Activated CD8-positive, alpha-beta T cell treated with anti-CD3 and anti-CD28 coated beads for 36 hours (primary cell): ENCODE measurements around the gene CCDC175. TPM values are rescaled to one million over a fixed set of nuclear protein-coding genes. Genes with fewer than 3 reads are reported as not detected.

Source experiments
- ATAC-seq: fragments of 200-7000 bp; cut with Tn5 transposase; one replicate; pipeline ENCODE4 v1.10.0; 2021; ENCODE audit warnings: mild to moderate bottlenecking, moderate library complexity
- CTCF ChIA-PET: fragments of 350-600 bp; sonication (Branson Sonifier 250); formaldehyde crosslinking; loops from one replicate; lab custom pipeline; 2021; ENCODE audit warnings: antibody characterized with exemption; lab: Charles Lee
- POLR2A ChIA-PET: fragments of 350-600 bp; sonication (Branson Sonifier 250); formaldehyde crosslinking; loops from one replicate; lab custom pipeline; 2021; ENCODE audit warnings: antibody characterized with exemption; lab: Charles Lee
- DNase-seq: peaks from one replicate; pipeline ENCODE4 v3.0.0-alpha.2; 2020
- H3K27ac Mint-ChIP-seq: one replicate; pipeline ENCODE4 v1.8.0; 2021; ENCODE audit warnings: mild to moderate bottlenecking, mixed read lengths
- H3K27me3 Mint-ChIP-seq: one replicate; pipeline ENCODE4 v1.8.0; 2021; ENCODE audit warnings: mixed read lengths
- H3K36me3 Mint-ChIP-seq: one replicate; pipeline ENCODE4 v1.8.0; 2021; ENCODE audit warnings: low read depth, mixed read lengths
- H3K4me1 Mint-ChIP-seq: one replicate; pipeline ENCODE4 v1.8.0; 2021; ENCODE audit warnings: low read depth, mixed read lengths
- H3K4me3 Mint-ChIP-seq: one replicate; pipeline ENCODE4 v1.8.0; 2021; ENCODE audit warnings: mild to moderate bottlenecking, moderate library complexity, mixed read lengths
- H3K9me3 Mint-ChIP-seq: one replicate; pipeline ENCODE4 v1.8.0; 2021; ENCODE audit warnings: mixed read lengths
- intact Hi-C: fragments of 100-400 bp; cut with micrococcal nuclease; formaldehyde crosslinking; loops from one replicate; pipeline ENCODE4 v1.10.0; 2022
- total RNA-seq, 2 experiments: library from RNA; stranded (reverse); gene quantifications; one replicate each; pipeline ENCODE4 v1.2.3, GENCODE V29; 2021
- TF ChIP-seq, protein P1 (sequence below): fragments of 200-600 bp; IDR thresholded peaks from one replicate; pipeline ENCODE4 v1.8.0; 2022; ENCODE audit warnings: antibody characterized with exemption, mild to moderate bottlenecking

Gene CCDC175
- total RNA-seq, 2 experiments from 2014 or later: not detected

GRCh38 chr14:59529189-59529588 lies 47.4 kb downstream of the CCDC175 start:
- peaks cover 2% of the 10 kb centered on the region for H3K4me1 Mint-ChIP-seq
- DNase-seq (no peak), ATAC-seq (peak; percentile 51)
- ChIA-PET POLR2A (no interaction called here), CTCF (no interaction called here)
- no peaks in the 10 kb centered on the region for H3K36me3 Mint-ChIP-seq
- H3K27me3 Mint-ChIP-seq: peaks cover 11% of the 10 kb centered on the region
- TF ChIP-seq, protein P1, sequence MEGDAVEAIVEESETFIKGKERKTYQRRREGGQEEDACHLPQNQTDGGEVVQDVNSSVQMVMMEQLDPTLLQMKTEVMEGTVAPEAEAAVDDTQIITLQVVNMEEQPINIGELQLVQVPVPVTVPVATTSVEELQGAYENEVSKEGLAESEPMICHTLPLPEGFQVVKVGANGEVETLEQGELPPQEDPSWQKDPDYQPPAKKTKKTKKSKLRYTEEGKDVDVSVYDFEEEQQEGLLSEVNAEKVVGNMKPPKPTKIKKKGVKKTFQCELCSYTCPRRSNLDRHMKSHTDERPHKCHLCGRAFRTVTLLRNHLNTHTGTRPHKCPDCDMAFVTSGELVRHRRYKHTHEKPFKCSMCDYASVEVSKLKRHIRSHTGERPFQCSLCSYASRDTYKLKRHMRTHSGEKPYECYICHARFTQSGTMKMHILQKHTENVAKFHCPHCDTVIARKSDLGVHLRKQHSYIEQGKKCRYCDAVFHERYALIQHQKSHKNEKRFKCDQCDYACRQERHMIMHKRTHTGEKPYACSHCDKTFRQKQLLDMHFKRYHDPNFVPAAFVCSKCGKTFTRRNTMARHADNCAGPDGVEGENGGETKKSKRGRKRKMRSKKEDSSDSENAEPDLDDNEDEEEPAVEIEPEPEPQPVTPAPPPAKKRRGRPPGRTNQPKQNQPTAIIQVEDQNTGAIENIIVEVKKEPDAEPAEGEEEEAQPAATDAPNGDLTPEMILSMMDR: no peak
- H3K27ac Mint-ChIP-seq: no peak overlapping the region
- H3K9me3 Mint-ChIP-seq: no peaks in the 10 kb centered on the region
- intact Hi-C loops: no loop called here
- H3K4me3 Mint-ChIP-seq: no peak overlapping the region

DNA sequence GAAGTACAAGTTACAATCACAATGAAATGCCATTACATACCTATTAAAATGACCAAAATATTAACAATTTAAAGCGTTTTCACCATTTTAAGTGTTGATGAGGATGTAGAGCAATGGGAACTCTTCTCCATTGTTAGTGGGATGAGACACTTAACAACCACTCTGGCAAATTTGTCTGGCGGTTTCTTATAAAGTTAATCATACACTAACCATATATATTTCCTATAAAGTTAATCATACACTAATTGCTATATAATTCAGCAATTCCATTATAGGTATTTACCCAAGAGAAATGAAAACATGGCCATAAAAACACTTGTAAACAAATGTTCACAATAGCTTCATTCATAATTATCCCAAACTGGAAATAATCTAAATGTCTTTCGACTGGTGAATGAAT lies 56.4 kb downstream of the CCDC175 start:
- TF ChIP-seq, protein P1: no peak
- ATAC-seq (no peak), DNase-seq (no peak)
- Mint-ChIP-seq H3K36me3 (no peaks in the 10 kb centered on the region), H3K4me3 (no peak overlapping the region), H3K27me3 (peaks cover under 1% of the 10 kb centered on the region), H3K4me1 (no peaks in the 10 kb centered on the region), H3K27ac (no peak overlapping the region), H3K9me3 (peaks cover 3% of the 10 kb centered on the region)
- ChIA-PET POLR2A (no interaction called here), CTCF (no interaction called here)
- intact Hi-C loops: no loop called here

DNA sequence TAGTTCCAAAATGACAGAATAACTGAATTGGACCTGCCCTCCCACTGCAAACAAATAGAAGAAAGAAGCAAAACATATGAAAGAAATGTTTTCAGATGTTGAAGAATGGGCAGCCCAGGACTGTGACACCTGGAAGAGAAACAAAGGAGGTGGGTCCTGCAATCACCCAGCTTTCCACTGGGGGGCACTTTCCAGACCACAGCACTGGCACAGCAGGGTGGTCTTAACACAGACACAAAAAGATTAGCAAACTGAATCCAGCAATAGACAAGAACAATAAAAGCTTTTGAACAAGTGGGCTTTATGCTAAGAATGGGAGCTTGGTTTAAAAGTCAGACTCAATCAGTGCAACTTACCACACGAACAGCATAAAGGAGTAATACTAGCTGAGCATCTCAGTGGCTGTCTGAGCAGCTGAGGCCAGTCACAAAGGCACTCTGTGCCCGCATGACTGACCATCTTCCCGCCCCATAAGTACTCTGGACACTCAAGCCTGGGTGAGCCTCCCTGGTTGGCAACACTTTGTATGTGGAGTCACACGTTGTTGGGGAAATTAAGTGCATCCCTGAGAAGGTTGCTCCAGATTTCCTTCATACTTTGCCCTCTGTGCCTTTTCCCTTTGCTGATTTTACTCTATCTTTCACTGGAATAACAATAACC lies 64.6 kb downstream of the CCDC175 start:
- ATAC-seq (peak; percentile 49), DNase-seq (peak; percentile 40)
- Mint-ChIP-seq H3K27me3 (peaks cover 9% of the 10 kb centered on the region), H3K27ac (no peak overlapping the region), H3K9me3 (no peaks in the 10 kb centered on the region), H3K4me1 (no peaks in the 10 kb centered on the region), H3K4me3 (no peak overlapping the region), H3K36me3 (no peaks in the 10 kb centered on the region)
- intact Hi-C loops: no loop called here
- CTCF ChIA-PET: interaction anchor here (0.5 to 6.5 kb wide), 13 partner anchors 11 to 737 kb away, joined by 3 to 75 read pairs (median 3); partner anchors contain the start of genes CCDC175, JKAMP, L3HYPDH and PPM1A
- POLR2A ChIA-PET: no interaction called here
- TF ChIP-seq, protein P1: peak; percentile 52

DNA sequence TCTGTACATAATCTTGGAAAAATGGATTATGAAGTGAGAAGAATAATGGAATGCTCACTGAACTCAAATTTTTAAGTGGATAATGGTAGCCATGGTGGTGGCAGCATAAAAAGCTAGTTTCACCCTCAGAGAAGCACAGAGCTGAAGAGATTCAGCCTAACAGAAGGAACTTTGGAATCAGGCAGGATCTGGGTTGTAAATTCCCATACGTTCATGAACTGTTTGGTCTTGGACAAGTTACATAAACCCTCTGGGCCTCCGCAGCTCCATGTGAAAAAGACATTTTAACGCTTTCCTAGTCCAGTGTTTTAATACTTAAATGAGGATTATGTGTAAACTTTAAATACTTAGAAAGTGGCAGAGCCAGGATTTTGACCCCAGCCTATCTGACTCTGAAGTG lies 65.6 kb downstream of the CCDC175 start:
- intact Hi-C loops: no loop called here
- no peaks in the 10 kb centered on the region for H3K36me3 Mint-ChIP-seq
- no peaks in the 10 kb centered on the region for H3K4me1 Mint-ChIP-seq
- CTCF ChIA-PET: interaction anchor here (1.1 to 6.5 kb wide), 2 partner anchors 66 to 73 kb away, joined by 3 to 75 read pairs; partner anchors contain the start of gene CCDC175
- DNase-seq (no peak), ATAC-seq (no peak)
- H3K9me3 Mint-ChIP-seq: no peaks in the 10 kb centered on the region
- TF ChIP-seq, protein P1: no peak
- H3K27ac Mint-ChIP-seq: no peak overlapping the region
- no peak overlapping the region for H3K4me3 Mint-ChIP-seq
- POLR2A ChIA-PET: no interaction called here
- peaks cover 9% of the 10 kb centered on the region for H3K27me3 Mint-ChIP-seq

DNA sequence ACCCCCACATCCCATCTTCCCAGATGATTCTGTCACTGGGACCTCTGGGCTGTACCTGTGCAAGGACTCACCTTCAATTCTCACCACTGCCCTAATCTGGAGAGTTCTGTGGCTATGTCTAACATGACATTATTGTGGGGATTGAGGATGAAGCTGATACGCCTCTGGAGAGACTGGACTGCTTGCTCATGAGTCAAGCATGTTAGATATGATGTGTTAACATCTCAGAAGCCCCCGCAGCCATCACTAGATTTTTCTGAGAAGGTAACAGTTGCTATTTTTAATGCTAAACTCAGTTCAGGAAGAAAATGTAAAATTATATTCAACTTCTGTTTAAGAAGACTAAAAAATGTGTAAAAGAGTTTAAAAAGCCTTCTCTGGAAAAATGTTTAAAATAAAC lies 66.6 kb downstream of the CCDC175 start:
- ChIA-PET POLR2A (no interaction called here), CTCF (interaction anchor here (6.5 kb wide), 1 partner anchor 67 kb away, joined by 75 read pairs; the partner anchor contains the start of gene CCDC175)
- intact Hi-C loops: no loop called here
- H3K4me1 Mint-ChIP-seq: no peaks in the 10 kb centered on the region
- DNase-seq (no peak), ATAC-seq (no peak)
- no peaks in the 10 kb centered on the region for H3K9me3 Mint-ChIP-seq
- peaks cover 9% of the 10 kb centered on the region for H3K27me3 Mint-ChIP-seq
- no peak overlapping the region for H3K4me3 Mint-ChIP-seq
- no peaks in the 10 kb centered on the region for H3K36me3 Mint-ChIP-seq
- TF ChIP-seq, protein P1: no peak
- H3K27ac Mint-ChIP-seq: no peak overlapping the region
